Upper lobe of left lung (tissue), 4 donors: ENCODE results near the gene SPOCD1.

Experiments used
- EP300 ChIP-seq, 4 donors: sonication (generic); formaldehyde crosslinking; IDR thresholded peaks; one replicate each; pipeline ENCODE4 v1.5.1; 2017; ENCODE audit warnings: antibody characterized with exemption in 4 of 4, control low read depth in 2 of 4
- POLR2A ChIP-seq, 4 donors: fragments of 450-650 bp; IDR thresholded peaks; one replicate each; pipeline ENCODE4 v1.5.1; 2016 to 2017; ENCODE audit warnings: antibody characterized with exemption in 4 of 4, mild to moderate bottlenecking in 2 of 4
- TF ChIP-seq, protein P1 (sequence below), 6 experiments: fragments of 450-650 bp in 4 of 6; fragments of 200-600 bp in 2 of 6; sonication (generic) in 2 of 6; IDR thresholded peaks; one replicate each; pipeline ENCODE4 v1.5.1; 2016 to 2019; ENCODE audit warnings: antibody characterized with exemption in 6 of 6

DNA sequence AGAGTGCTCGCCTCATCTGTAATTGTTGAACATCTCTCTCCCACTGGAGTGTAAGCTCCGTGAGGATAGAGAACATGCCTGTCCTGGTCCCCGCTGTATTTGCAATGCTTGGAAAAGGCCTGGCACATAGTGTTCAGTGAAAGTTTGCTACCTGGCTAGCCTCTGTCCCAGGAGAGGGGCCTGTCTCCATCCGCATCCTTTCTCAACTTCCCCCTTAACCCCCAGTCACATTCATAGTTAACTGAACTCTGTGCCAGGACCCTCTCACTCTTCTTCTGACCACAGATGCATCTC is 15.2 kb downstream of the SPOCD1 start:
- no peak for TF ChIP-seq EP300 (IDR thresholded peaks at IDR 0.05)
- TF ChIP-seq, protein P1, sequence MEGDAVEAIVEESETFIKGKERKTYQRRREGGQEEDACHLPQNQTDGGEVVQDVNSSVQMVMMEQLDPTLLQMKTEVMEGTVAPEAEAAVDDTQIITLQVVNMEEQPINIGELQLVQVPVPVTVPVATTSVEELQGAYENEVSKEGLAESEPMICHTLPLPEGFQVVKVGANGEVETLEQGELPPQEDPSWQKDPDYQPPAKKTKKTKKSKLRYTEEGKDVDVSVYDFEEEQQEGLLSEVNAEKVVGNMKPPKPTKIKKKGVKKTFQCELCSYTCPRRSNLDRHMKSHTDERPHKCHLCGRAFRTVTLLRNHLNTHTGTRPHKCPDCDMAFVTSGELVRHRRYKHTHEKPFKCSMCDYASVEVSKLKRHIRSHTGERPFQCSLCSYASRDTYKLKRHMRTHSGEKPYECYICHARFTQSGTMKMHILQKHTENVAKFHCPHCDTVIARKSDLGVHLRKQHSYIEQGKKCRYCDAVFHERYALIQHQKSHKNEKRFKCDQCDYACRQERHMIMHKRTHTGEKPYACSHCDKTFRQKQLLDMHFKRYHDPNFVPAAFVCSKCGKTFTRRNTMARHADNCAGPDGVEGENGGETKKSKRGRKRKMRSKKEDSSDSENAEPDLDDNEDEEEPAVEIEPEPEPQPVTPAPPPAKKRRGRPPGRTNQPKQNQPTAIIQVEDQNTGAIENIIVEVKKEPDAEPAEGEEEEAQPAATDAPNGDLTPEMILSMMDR (IDR thresholded peaks at IDR 0.05): no peak
- TF ChIP-seq POLR2A (IDR thresholded peaks at IDR 0.05): no peak
